Gastroesophageal sphincter (tissue), 4 donors: ENCODE results near the gene DNAJC4. TPM values are rescaled to one million over a fixed set of nuclear protein-coding genes. Genes with fewer than 3 reads are reported as not detected.
A peak's percentile ranks its signal among the peaks of the same experiment; 100 is the strongest.

Experiments
- ATAC-seq: fragments of 150-250 bp; one replicate; pipeline ENCODE4 v1.9.1; 2016; ENCODE audit warnings: mild to moderate bottlenecking, moderate library complexity
- H3K27ac ChIP-seq, 4 donors: fragments of 200-600 bp; sonication (generic) in 3 of 4; 1 replicate in 3 of 4; 2 replicates in 1 of 4; pipeline ENCODE4 v1.5.1; 2016 to 2019
- H3K27me3 ChIP-seq: fragments of 200-600 bp; sonication (generic); one replicate; pipeline ENCODE4 v1.5.1; 2019
- H3K36me3 ChIP-seq, 2 donors: fragments of 200-600 bp; sonication (generic); one replicate each; pipeline ENCODE4 v1.5.1; 2019; ENCODE audit warnings: control low read depth in 1 of 2
- H3K4me1 ChIP-seq, 3 donors: fragments of 200-600 bp; sonication (generic); 1 replicate in 2 of 3; 2 replicates in 1 of 3; pipeline ENCODE4 v1.5.1; 2016 to 2019; ENCODE audit warnings: control low read depth in 2 of 3
- H3K4me3 ChIP-seq, 2 donors: fragments of 200-600 bp; sonication (generic); one replicate each; pipeline ENCODE4 v1.5.1; 2019; ENCODE audit warnings: mild to moderate bottlenecking in 1 of 2, moderate library complexity in 1 of 2
- H3K9me3 ChIP-seq, 3 donors: fragments of 200-600 bp; sonication (generic); one replicate each; pipeline ENCODE4 v1.5.1; 2017 to 2019; ENCODE audit warnings: control low read depth in 2 of 3
- CTCF ChIP-seq, 4 experiments: fragments of 200-600 bp in 2 of 4; fragments of 450-650 bp in 2 of 4; sonication (generic) in 1 of 4; IDR thresholded peaks; one replicate each; pipeline ENCODE4 v1.5.1; 2017 to 2019; ENCODE audit warnings: antibody characterized with exemption in 4 of 4, mild to moderate bottlenecking in 2 of 4, moderate library complexity in 2 of 4
- EP300 ChIP-seq: sonication (generic); formaldehyde crosslinking; IDR thresholded peaks from one replicate; pipeline ENCODE4 v1.6.1; 2017; ENCODE audit warnings: antibody characterized with exemption, mild to moderate bottlenecking
- POLR2A ChIP-seq, 2 donors: fragments of 450-650 bp; IDR thresholded peaks; one replicate each; pipeline ENCODE4 v1.6.1; 2017; ENCODE audit warnings: antibody characterized with exemption in 2 of 2, mild to moderate bottlenecking in 2 of 2, moderate library complexity in 1 of 2
- POLR2AphosphoS5 ChIP-seq: sonication (generic); formaldehyde crosslinking; IDR thresholded peaks from one replicate; pipeline ENCODE4 v1.6.1; 2017; ENCODE audit warnings: antibody characterized with exemption
- WGBS, 2 donors: methylation state at CpG; one replicate each; pipeline ENCODE4 v1.1.5; 2018; ENCODE audit warnings: low coverage in 1 of 2; 5-methylcytosine and 5-hydroxymethylcytosine counted together
- total RNA-seq, 4 donors: library from RNA; depleted of rRNA; stranded (reverse); fragments of >200 nt; gene quantifications; one replicate each; pipeline ENCODE4 v1.1.0, GENCODE V29; 2016

The DNAJC4 gene
- total RNA-seq, 4 donors from 2014 or later = 7.1 to 33.5 (median 28.9) TPM

- Histone ChIP-seq H3K9me3 (no peaks in the 10 kb centered on the region), H3K27me3 (no peaks in the 10 kb centered on the region), H3K4me1 (peaks cover 3 to 59% (median 32%) of the 10 kb centered on the region in 3 donors), H3K4me3 (no peak overlapping the region), H3K36me3 (peaks cover 0 to 42% of the 10 kb centered on the region in 2 donors), H3K27ac (peak overlapping the region in 1 of 4 donors; percentile 95)
- no peak for ATAC-seq
- no CpG with 5 or more reads among the region's 9 CpGs for WGBS, 2 donors
- TF ChIP-seq EP300 (no peak), POLR2A (IDR thresholded peaks at IDR 0.05) (no peak), CTCF (IDR thresholded peaks at IDR 0.05) (no peak), POLR2AphosphoS5 (no peak)
Measured at GRCh38 chr11:64238076-64238475, 7.7 kb downstream of the DNAJC4 start.

GRCh38 chr11:64238999-64239398 is 8.7 kb downstream of the DNAJC4 start:
- H3K4me1 ChIP-seq = peaks cover 3 to 54% (median 33%) of the 10 kb centered on the region in 3 donors
- no peak overlapping the region for H3K4me3 ChIP-seq
- H3K27me3 ChIP-seq = no peaks in the 10 kb centered on the region
- no peak for ATAC-seq
- TF ChIP-seq POLR2AphosphoS5 (no peak), POLR2A (IDR thresholded peaks at IDR 0.05) (no peak), CTCF (IDR thresholded peaks at IDR 0.05) (no peak), EP300 (no peak)
- H3K36me3 ChIP-seq = peaks cover 0 to 51% of the 10 kb centered on the region in 2 donors
- no peaks in the 10 kb centered on the region for H3K9me3 ChIP-seq
- 74 to 84% methylated on average over 5 of the region's 5 CpGs for WGBS, 2 donors
- peak overlapping the region in 2 of 4 donors; percentile 95 to 99 for H3K27ac ChIP-seq

- H3K27ac ChIP-seq = peak overlapping the region; percentile 89 to 100 (median 97)
- H3K36me3 ChIP-seq = peaks cover 0 to 55% of the 10 kb centered on the region in 2 donors
- no peaks in the 10 kb centered on the region for H3K27me3 ChIP-seq
- ATAC-seq = no peak
- peak overlapping the region; percentile 34 to 95 for H3K4me3 ChIP-seq
- no peaks in the 10 kb centered on the region for H3K9me3 ChIP-seq
- peaks cover 3 to 55% (median 35%) of the 10 kb centered on the region in 3 donors for H3K4me1 ChIP-seq
- 91% methylated on average over 4 of the region's 11 CpGs; no CpG with 5 or more reads in 1 of the 2 donors for WGBS, 2 donors
- TF ChIP-seq EP300 (no peak), POLR2A (IDR thresholded peaks at IDR 0.05) (no peak), POLR2AphosphoS5 (no peak), CTCF (IDR thresholded peaks at IDR 0.05) (no peak)
Measured at GRCh38 chr11:64239662-64240434, 9.5 kb downstream of the DNAJC4 start.

- Histone ChIP-seq H3K27me3 (no peaks in the 10 kb centered on the region), H3K9me3 (no peaks in the 10 kb centered on the region), H3K4me3 (peak within 1 kb of the TSS; percentile 76 to 95), H3K4me1 (peaks cover 0 to 55% (median 37%) of the 10 kb centered on the region in 3 donors), H3K36me3 (peaks cover 0 to 55% of the 10 kb centered on the region in 2 donors), H3K27ac (peak within 1 kb of the TSS; percentile 89 to 100 (median 97))
- peak; percentile 88 for ATAC-seq
- WGBS, 2 donors = no CpG with 5 or more reads among the region's 58 CpGs
- TF ChIP-seq POLR2AphosphoS5 = peak; percentile 96
- TF ChIP-seq EP300 = no peak
- peak; percentile 79 to 83 for TF ChIP-seq POLR2A (IDR thresholded peaks at IDR 0.05)
Measured at GRCh38 chr11:64240435-64241240, 10.3 kb downstream of the DNAJC4 start, which contains the start of gene FKBP2. FKBP2 (plus strand) TSS chr11:64241095; CDS start chr11:64242388, 1,293 bp downstream.

GRCh38 chr11:64241241-64241490 is 10.8 kb downstream of the DNAJC4 start:
- WGBS, 2 donors = 0% methylated on average over 3 of the region's 24 CpGs; no CpG with 5 or more reads in 1 of the 2 donors
- H3K4me1 ChIP-seq = peaks cover 0 to 55% (median 39%) of the 10 kb centered on the region in 3 donors
- peak overlapping the region; percentile 89 to 100 (median 97) for H3K27ac ChIP-seq
- H3K9me3 ChIP-seq = no peaks in the 10 kb centered on the region
- peak overlapping the region; percentile 34 to 95 for H3K4me3 ChIP-seq
- peak; percentile 92 for ATAC-seq
- H3K27me3 ChIP-seq = no peaks in the 10 kb centered on the region
- TF ChIP-seq POLR2AphosphoS5 (no peak), POLR2A (IDR thresholded peaks at IDR 0.05) (no peak)
- peaks cover 0 to 50% of the 10 kb centered on the region in 2 donors for H3K36me3 ChIP-seq
